Uterus (tissue), 4 donors: ENCODE measurements around the gene GALNT2. TPM values are rescaled to one million over a fixed set of nuclear protein-coding genes. Genes with fewer than 3 reads are reported as not detected.
A peak's percentile ranks its signal among the peaks of the same experiment; 100 is the strongest.

Source experiments
- DNase-seq, 2 donors: peaks; one replicate each; pipeline ENCODE4 v3.0.0-alpha.2; 2019 to 2020
- H3K27ac ChIP-seq, 2 donors: fragments of 200-600 bp; sonication (generic); 1 replicate in 1 of 2; 2 replicates in 1 of 2; pipeline ENCODE4 v1.5.1; 2016 to 2018
- H3K27me3 ChIP-seq, 2 donors: fragments of 200-600 bp; sonication (generic); one replicate each; pipeline ENCODE4 v1.5.1; 2018 to 2019; ENCODE audit warnings: control low read depth in 1 of 2
- H3K36me3 ChIP-seq, 2 donors: fragments of 200-600 bp; sonication (generic); one replicate each; pipeline ENCODE4 v1.5.1; 2019; ENCODE audit warnings: control low read depth in 1 of 2
- H3K4me1 ChIP-seq, 2 donors: fragments of 200-600 bp; sonication (generic); one replicate each; pipeline ENCODE4 v1.5.1; 2018 to 2019; ENCODE audit warnings: control low read depth in 1 of 2
- H3K4me3 ChIP-seq, 2 donors: fragments of 200-600 bp; sonication (generic); 1 replicate in 1 of 2; 2 replicates in 1 of 2; pipeline ENCODE4 v1.5.1; 2018 to 2019; ENCODE audit warnings: mild to moderate bottlenecking in 1 of 2
- H3K9me3 ChIP-seq, 2 donors: fragments of 200-600 bp; sonication (generic); one replicate each; pipeline ENCODE4 v1.5.1; 2019; ENCODE audit warnings: control low read depth in 1 of 2
- POLR2A ChIP-seq, 2 donors: fragments of 450-650 bp; IDR thresholded peaks; one replicate each; pipeline ENCODE4 v1.6.1; 2016; ENCODE audit warnings: antibody characterized with exemption in 2 of 2, mild to moderate bottlenecking in 1 of 2, moderate library complexity in 1 of 2
- intact Hi-C: fragments of 100-400 bp; cut with DNase I; formaldehyde crosslinking; loops from one replicate; pipeline ENCODE4 v1.15.1; 2023; ENCODE audit warnings: low total_unique reads
- total RNA-seq, 4 donors: library from RNA; depleted of rRNA in 3 of 4; stranded (reverse); fragments of >200 nt in 3 of 4; gene quantifications; one replicate each; pipeline versions ENCODE4 v1.1.0 to v1.2.4, GENCODE V29; 2014 to 2023
- TF ChIP-seq, protein P1 (sequence below), 4 experiments: fragments of 200-600 bp in 2 of 4; fragments of 450-650 bp in 2 of 4; sonication (generic) in 2 of 4; IDR thresholded peaks; one replicate each; pipeline ENCODE4 v1.5.1; 2016 to 2019; ENCODE audit warnings: antibody characterized with exemption in 4 of 4, mild to moderate bottlenecking in 2 of 4, moderate library complexity in 1 of 4
- donor health status: DM: yes; HTN: yes; CAD: no.

GALNT2 gene
- total RNA-seq, 4 donors from 2014 or later = 13.6 to 51.6 (median 39.6) TPM

DNA sequence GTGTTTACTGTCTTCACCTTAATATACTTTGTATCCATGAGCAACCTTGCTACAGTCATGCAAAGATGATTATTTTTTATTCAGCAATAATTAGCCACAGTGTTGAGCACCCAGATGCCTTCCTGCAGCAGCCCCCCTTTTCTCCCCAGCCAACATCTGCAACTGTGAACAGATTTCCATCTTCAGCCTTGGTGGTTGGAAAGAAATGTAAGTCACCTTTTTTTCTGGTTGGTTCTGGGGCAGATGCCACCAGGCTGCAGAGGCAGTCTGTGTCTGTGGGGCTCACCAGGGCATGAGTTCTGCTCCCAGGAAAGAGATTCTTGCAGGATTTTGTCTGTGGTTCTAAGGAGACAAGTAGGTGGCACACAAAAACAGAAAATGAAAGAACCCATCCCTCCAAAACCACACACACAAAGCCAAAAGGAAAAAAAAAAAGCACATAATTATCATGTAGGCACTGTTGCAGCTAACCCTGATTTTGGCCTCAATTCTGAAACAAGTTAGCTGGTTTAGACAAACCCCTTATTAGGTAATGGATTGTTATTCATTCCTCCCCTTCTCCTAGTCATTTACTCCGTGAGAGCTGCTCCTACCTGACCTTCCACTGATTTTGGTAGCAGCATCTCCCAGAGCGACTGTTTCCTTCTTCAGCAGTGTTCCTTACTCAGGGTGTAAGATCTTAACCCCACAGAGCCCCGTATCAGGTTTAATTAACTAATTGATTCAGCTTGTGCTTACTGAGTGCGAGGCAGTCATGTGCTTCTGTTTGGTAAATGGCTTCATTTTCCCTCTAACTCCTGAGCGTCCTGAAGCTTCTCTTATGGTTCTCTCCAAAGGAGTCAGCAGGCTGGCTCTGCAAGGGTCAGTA lies 36.5 kb downstream of the GALNT2 start:
- no peaks in the 10 kb centered on the region for H3K36me3 ChIP-seq
- no peaks in the 10 kb centered on the region for H3K27me3 ChIP-seq
- no peak overlapping the region for H3K27ac ChIP-seq
- intact Hi-C loops = no loop called here
- H3K4me1 ChIP-seq = peaks cover 9 to 15% of the 10 kb centered on the region in 2 donors
- DNase-seq = no peak
- H3K4me3 ChIP-seq = no peak overlapping the region
- H3K9me3 ChIP-seq = no peaks in the 10 kb centered on the region
- no peak for TF ChIP-seq POLR2A (IDR thresholded peaks at IDR 0.05)
- TF ChIP-seq, protein P1, sequence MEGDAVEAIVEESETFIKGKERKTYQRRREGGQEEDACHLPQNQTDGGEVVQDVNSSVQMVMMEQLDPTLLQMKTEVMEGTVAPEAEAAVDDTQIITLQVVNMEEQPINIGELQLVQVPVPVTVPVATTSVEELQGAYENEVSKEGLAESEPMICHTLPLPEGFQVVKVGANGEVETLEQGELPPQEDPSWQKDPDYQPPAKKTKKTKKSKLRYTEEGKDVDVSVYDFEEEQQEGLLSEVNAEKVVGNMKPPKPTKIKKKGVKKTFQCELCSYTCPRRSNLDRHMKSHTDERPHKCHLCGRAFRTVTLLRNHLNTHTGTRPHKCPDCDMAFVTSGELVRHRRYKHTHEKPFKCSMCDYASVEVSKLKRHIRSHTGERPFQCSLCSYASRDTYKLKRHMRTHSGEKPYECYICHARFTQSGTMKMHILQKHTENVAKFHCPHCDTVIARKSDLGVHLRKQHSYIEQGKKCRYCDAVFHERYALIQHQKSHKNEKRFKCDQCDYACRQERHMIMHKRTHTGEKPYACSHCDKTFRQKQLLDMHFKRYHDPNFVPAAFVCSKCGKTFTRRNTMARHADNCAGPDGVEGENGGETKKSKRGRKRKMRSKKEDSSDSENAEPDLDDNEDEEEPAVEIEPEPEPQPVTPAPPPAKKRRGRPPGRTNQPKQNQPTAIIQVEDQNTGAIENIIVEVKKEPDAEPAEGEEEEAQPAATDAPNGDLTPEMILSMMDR (IDR thresholded peaks at IDR 0.05) = no peak

DNA sequence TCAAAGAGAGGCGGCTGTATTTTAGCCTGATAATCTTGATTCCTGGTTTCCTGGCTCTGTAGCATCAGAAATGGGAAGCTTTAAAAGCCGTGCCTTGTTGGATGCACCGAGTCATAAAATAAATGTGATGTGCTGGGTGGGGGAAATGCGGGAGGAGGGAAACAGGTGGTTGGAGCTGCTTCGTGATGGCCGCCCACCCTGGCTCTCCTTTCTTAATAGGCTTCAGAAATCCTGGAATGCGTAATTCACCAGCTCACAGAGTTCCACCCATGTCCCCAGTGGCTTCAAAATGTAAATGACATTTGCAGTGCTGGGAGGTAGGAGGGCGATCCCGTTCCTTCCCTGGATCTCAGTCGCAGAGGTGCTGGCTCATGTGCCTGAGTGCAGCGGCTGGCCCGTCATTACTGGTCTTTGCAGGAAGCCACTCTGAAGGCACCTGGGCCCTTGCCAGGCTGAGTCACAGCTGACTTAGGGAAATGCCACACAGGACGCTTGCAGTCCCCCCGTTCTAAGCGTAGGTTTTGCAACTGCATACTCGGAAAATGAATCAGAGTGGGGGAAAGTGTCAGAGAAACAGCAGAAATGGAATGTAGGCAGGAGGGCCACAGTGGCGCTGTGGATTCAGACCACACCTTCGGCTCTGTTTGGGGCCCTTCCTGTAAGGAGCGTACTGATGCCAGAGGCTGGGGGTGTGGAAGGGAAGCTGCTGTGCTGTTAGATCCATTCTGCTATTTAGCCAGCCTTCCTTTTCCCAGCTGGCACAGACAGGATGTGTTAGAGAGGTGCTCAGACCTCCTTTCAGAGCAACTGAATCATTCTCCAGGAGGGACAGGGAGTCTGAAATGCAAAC lies 37.6 kb downstream of the GALNT2 start:
- Histone ChIP-seq H3K4me1 (peaks cover 9 to 15% of the 10 kb centered on the region in 2 donors), H3K27me3 (no peaks in the 10 kb centered on the region), H3K9me3 (no peaks in the 10 kb centered on the region), H3K27ac (peak overlapping the region in 1 of 2 donors; percentile 49), H3K4me3 (no peak overlapping the region), H3K36me3 (no peaks in the 10 kb centered on the region)
- intact Hi-C loops = no loop called here
- DNase-seq = peak; percentile 83 to 89
- no peak for TF ChIP-seq POLR2A (IDR thresholded peaks at IDR 0.05)

DNA sequence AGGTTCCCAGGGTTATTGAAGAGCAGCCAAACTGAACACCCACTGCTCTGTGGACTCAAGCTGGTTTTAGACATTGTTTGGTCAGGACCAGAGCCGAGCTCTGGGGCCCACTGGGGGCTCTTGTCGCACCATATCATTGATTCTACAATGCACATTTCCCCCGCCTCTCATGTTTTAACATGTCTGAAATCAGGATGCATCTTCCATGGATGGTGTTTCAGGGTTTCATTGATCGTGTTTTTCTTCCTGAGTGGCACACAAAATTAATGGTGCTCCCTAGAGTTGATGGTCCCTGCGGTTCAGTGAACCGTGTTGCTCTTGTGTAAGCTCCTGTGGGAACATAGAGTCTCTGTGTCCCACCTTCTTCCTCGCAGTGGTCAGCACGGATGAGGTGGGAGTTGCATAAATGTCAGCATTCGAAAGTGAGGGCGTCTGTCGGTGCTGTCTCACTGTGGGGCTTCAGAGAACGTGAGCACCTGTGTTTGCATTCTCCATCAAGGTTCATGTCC lies 38.3 kb downstream of the GALNT2 start:
- no peaks in the 10 kb centered on the region for H3K9me3 ChIP-seq
- intact Hi-C loops = no loop called here
- H3K27ac ChIP-seq = peak overlapping the region in 1 of 2 donors; percentile 49
- H3K4me1 ChIP-seq = peaks cover 9 to 15% of the 10 kb centered on the region in 2 donors
- H3K4me3 ChIP-seq = no peak overlapping the region
- no peaks in the 10 kb centered on the region for H3K27me3 ChIP-seq
- TF ChIP-seq, protein P1 (IDR thresholded peaks at IDR 0.05) = no peak
- TF ChIP-seq POLR2A (IDR thresholded peaks at IDR 0.05) = no peak
- no peaks in the 10 kb centered on the region for H3K36me3 ChIP-seq
- DNase-seq = no peak

DNA sequence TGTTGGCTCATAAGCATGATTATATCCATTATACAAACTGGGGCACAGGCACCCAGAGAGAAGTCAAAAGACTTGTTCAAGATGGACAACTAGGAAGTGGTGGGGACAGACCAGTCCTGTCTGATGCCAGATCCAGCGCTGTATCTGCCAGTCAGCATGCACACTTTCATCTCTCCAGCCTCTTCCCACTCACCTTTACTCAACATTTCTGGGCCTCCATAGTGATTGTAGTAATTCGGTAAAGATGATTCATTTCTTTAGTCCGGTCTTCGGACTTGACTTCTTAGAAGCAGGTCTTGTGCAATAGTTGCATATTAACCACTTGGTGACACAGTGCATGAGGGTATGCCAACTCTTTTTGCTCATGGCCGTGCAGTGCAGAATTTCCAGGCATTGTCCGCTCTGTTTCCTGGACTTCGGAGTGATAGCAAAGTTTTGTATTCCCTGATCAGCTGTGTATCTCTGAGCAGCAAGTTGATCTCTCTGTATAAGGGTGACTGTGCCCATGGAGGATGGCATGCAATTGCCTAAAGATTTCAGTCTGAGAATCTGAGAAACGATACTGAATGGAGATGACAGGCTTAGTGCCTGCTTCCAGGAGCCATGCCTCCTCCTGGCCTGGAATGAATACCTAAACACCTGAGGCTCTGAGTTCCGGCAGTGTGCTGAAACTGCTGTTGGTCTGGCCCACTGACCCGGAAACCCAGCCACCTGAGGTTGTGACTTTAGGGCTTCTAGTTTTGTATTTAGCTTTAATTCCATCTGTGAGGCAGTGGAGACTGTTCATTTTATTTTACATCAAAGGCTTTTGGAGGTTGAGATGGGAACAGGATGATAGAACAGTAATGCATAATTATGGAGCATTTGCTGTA lies 39.0 kb downstream of the GALNT2 start:
- DNase-seq = no peak
- Histone ChIP-seq H3K4me1 (peaks cover 9 to 15% of the 10 kb centered on the region in 2 donors), H3K27me3 (no peaks in the 10 kb centered on the region), H3K27ac (no peak overlapping the region), H3K4me3 (no peak overlapping the region), H3K36me3 (no peaks in the 10 kb centered on the region), H3K9me3 (no peaks in the 10 kb centered on the region)
- TF ChIP-seq, protein P1 (IDR thresholded peaks at IDR 0.05) = no peak
- no peak for TF ChIP-seq POLR2A (IDR thresholded peaks at IDR 0.05)
- intact Hi-C loops = no loop called here

DNA sequence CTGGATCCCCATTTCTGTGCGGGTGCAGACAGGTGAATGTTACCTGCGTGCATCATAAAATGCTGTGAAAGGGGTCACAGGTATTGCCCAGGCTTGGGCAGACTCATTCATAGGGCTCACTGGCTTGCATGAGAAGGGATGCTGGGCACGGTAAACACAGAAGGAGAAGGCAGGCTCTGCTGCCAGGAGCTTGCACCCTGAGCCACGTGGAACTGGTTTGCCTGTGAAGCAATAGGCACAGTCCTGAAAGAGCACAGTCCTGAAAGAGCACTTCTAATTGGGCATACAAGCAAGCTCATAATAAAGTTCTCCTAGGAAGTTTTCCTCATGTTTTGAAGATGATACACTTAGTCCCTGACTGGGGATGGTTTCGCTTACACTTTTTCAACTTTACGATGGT lies 40.9 kb downstream of the GALNT2 start:
- intact Hi-C loops = no loop called here
- Histone ChIP-seq H3K36me3 (no peaks in the 10 kb centered on the region), H3K4me3 (no peak overlapping the region), H3K9me3 (no peaks in the 10 kb centered on the region), H3K4me1 (peaks cover 4 to 15% of the 10 kb centered on the region in 2 donors), H3K27me3 (no peaks in the 10 kb centered on the region), H3K27ac (no peak overlapping the region)
- no peak for DNase-seq
- TF ChIP-seq, protein P1 (IDR thresholded peaks at IDR 0.05) = no peak
- TF ChIP-seq POLR2A (IDR thresholded peaks at IDR 0.05) = no peak
